ENCODE results near the gene C17orf113.
A peak's percentile ranks its signal among the peaks of the same experiment; 100 is the strongest.

The C17orf113 gene

GRCh38 chr17:42096360-42097111 lies 46.1 kb upstream of the C17orf113 start:
- H3K36me3 ChIP-seq (ENCODE audit: insufficient read depth, low read length): no peaks in the 10 kb centered on the region
- H3K9me2 ChIP-seq (ENCODE audit: low read depth, low read length): no peaks in the 10 kb centered on the region
- no peaks in the 10 kb centered on the region; the same call in 1 of the 2 replicates for H3K27me3 ChIP-seq (ENCODE audit: insufficient read depth, low read length)
- no peaks in the 10 kb centered on the region for H3K79me2 ChIP-seq (ENCODE audit: insufficient read depth, low read length)
- no peak for TF ChIP-seq EZH2 (IDR thresholded peaks at IDR 0.05; ENCODE audit: borderline replicate concordance, low read length)
- peak; percentile 19; the same call in 1 of the 2 replicates for TF ChIP-seq CTCF (IDR thresholded peaks at IDR 0.05; ENCODE audit: low read length)
- no peak overlapping the region for H3K9ac ChIP-seq (ENCODE audit: low read length)
- H2AFZ ChIP-seq (ENCODE audit: low read length): no peak overlapping the region
- no peaks in the 10 kb centered on the region for H4K20me1 ChIP-seq (ENCODE audit: insufficient read depth, low read length)
- H3K27ac ChIP-seq (ENCODE audit: low read depth, low read length, poor library complexity, severe bottlenecking): no peak overlapping the region
- no peaks in the 10 kb centered on the region for H3K9me3 ChIP-seq (ENCODE audit: low read length)
- no peak overlapping the region for H3K4me2 ChIP-seq (ENCODE audit: low read length)
- H3K4me3 ChIP-seq (ENCODE audit: low read depth, low read length, poor library complexity, severe bottlenecking): no peak overlapping the region
- peaks cover 10% of the 10 kb centered on the region for H3K4me1 ChIP-seq (ENCODE audit: insufficient read depth, low read length, severe bottlenecking)
- no peaks in the 10 kb centered on the region for H3F3A ChIP-seq (ENCODE audit: insufficient read depth, low read length)

DNA sequence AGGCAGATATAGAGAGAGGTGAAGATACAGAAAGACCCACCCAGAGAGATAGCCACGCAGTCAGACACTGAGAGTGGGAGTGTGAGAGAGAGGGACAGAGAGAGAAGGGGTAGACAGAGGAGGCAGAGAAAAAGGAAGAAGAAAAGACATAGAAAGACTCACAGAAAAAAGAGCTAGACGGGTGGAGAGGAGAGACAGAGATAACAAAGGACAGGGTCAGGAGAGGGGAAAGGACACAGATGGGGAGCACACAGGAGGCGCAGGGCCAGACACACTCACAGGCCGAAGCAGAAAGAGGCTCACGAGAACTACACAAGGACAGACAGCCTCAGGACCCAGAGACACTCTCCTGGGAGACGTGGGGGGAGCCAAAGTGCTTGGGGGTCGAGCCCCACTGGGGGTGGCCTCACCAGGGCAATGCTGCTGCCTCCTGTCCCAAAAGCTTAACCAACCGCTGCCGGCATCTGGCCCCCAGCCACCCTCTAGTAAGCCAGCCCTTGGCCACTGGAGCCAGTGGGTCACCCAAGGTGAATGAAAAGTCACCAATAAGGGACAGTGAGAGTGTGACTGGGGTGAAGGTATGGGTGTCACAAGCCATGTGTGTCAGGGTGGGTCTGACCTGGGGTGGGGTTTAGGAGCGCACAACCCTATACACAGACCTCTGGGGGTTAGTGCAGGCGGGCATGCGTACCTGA lies 44.1 kb upstream of the C17orf113 start:
- H3F3A ChIP-seq (ENCODE audit: insufficient read depth, low read length): no peaks in the 10 kb centered on the region

DNA sequence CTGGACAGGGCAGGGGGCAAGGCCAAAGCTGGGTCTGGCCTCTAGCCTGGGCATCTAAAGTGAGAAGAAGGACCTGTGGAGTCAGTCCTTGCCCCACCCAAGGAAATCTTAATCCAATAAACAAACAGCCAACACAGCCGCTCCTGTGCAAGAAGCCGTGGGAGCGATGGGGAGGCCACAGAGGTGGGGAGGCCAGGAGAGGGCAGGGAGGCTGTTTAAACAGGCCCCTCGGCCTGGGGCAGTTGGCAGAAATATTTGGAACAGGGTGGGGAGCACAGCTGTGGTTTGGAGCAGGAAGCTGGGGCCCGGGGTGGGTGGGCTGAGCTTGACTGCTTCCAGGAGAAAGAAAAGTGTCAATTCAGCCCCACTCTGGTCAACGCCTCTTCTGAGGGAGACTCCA lies 42.5 kb upstream of the C17orf113 start:
- Histone ChIP-seq H3K79me2 (ENCODE audit: insufficient read depth, low read length) (no peaks in the 10 kb centered on the region), H2AFZ (ENCODE audit: low read length) (no peak overlapping the region), H3K9me3 (ENCODE audit: low read length) (no peaks in the 10 kb centered on the region), H3K27ac (ENCODE audit: low read depth, low read length, poor library complexity, severe bottlenecking) (no peak overlapping the region), H3K36me3 (ENCODE audit: insufficient read depth, low read length) (no peaks in the 10 kb centered on the region), H3K4me1 (ENCODE audit: insufficient read depth, low read length, severe bottlenecking) (peaks cover 4% of the 10 kb centered on the region), H3K9ac (ENCODE audit: low read length) (no peak overlapping the region), H3K4me3 (ENCODE audit: low read depth, low read length, poor library complexity, severe bottlenecking) (no peak overlapping the region), H3K4me2 (ENCODE audit: low read length) (no peak overlapping the region), H3K9me2 (ENCODE audit: low read depth, low read length) (no peaks in the 10 kb centered on the region), H4K20me1 (ENCODE audit: insufficient read depth, low read length) (no peaks in the 10 kb centered on the region), H3K27me3 (ENCODE audit: insufficient read depth, low read length) (no peaks in the 10 kb centered on the region; the same call in 1 of the 2 replicates), H3F3A (ENCODE audit: insufficient read depth, low read length) (no peaks in the 10 kb centered on the region)
- TF ChIP-seq EZH2 (IDR thresholded peaks at IDR 0.05; ENCODE audit: borderline replicate concordance, low read length) (no peak), CTCF (IDR thresholded peaks at IDR 0.05; ENCODE audit: low read length) (no peak)

More for the DNA sequence above, 44.1 kb upstream of the C17orf113 start:
- Histone ChIP-seq H3K4me1 (ENCODE audit: insufficient read depth, low read length, severe bottlenecking) (peaks cover 10% of the 10 kb centered on the region), H3K9me2 (ENCODE audit: low read depth, low read length) (no peaks in the 10 kb centered on the region), H3K27me3 (ENCODE audit: insufficient read depth, low read length) (no peaks in the 10 kb centered on the region; the same call in 1 of the 2 replicates), H3K36me3 (ENCODE audit: insufficient read depth, low read length) (no peaks in the 10 kb centered on the region), H3K27ac (ENCODE audit: low read depth, low read length, poor library complexity, severe bottlenecking) (no peak overlapping the region), H3K4me3 (ENCODE audit: low read depth, low read length, poor library complexity, severe bottlenecking) (no peak overlapping the region), H3K9ac (ENCODE audit: low read length) (no peak overlapping the region), H3K79me2 (ENCODE audit: insufficient read depth, low read length) (no peaks in the 10 kb centered on the region), H4K20me1 (ENCODE audit: insufficient read depth, low read length) (no peaks in the 10 kb centered on the region), H3K4me2 (ENCODE audit: low read length) (no peak overlapping the region), H3K9me3 (ENCODE audit: low read length) (no peaks in the 10 kb centered on the region), H2AFZ (ENCODE audit: low read length) (no peak overlapping the region)
- no peak for TF ChIP-seq EZH2 (IDR thresholded peaks at IDR 0.05; ENCODE audit: borderline replicate concordance, low read length)
- TF ChIP-seq CTCF (IDR thresholded peaks at IDR 0.05; ENCODE audit: low read length): no peak
